HepG2 (cell line): ENCODE measurements around the gene MYPN. TPM values are rescaled to one million over a fixed set of nuclear protein-coding genes. Genes with fewer than 3 reads are reported as not detected.

ENCODE experiments used
- ATAC-seq: fragments of 200-7000 bp; cut with Tn5 transposase; 3 replicates; pipeline ENCODE4 v1.9.1; 2020; ENCODE audit warnings: mild to moderate bottlenecking, moderate library complexity
- BruUV-seq: library from RNA; stranded (reverse); fragments of 400-500 nt; replicated peaks from 2 replicates; lab custom pipeline; 2021; lab: Mats Ljungman, UMichigan
- CTCF ChIA-PET: fragments of 300-600 bp; formaldehyde crosslinking; extraction: SDS; loops from one replicate; lab custom pipeline; 2021; ENCODE audit warnings: low total read pairs, inconsistent platforms, low intra/inter-chr PET ratio; lab: Yijun Ruan, JAX
- POLR2A ChIA-PET: fragments of 350-600 bp; sonication (Branson Sonifier 250); formaldehyde crosslinking; loops from one replicate; lab custom pipeline; 2020; ENCODE audit warnings: antibody characterized with exemption, inconsistent platforms; lab: Yijun Ruan, JAX
- DNase-seq: peaks from one replicate; pipeline ENCODE4 v3.0.0-alpha.2; 2015; ENCODE audit warnings: low spot score
- FAIRE-seq: peaks from 3 replicates; lab custom pipeline; 2011; peaks lifted over from hg19 to GRCh38; lab: Jason Lieb, UNC
- H2AFZ ChIP-seq: one replicate; pipeline ENCODE4 v1.6.1; 2011; ENCODE audit warnings: low read length, inconsistent platforms
- H3K27ac ChIP-seq: fragments of 300-600 bp; 3 replicates; pipeline ENCODE4 v1.8.0; 2011; ENCODE audit warnings: mixed run types, mild to moderate bottlenecking, mixed read lengths, low read length, inconsistent platforms; ENCODE audit not compliant: insufficient read depth; ENCODE audit errors: extremely low read length
- H3K27me3 ChIP-seq, 2 experiments: fragments of 200-600 bp in 1 of 2; 2 replicates in 1 of 2; 3 replicates in 1 of 2; pipeline versions ENCODE4 v1.6.0 to v1.8.0; 2011; ENCODE audit warnings: low read length in 2 of 2, mild to moderate bottlenecking in 2 of 2, moderate library complexity in 2 of 2, inconsistent platforms in 1 of 2; ENCODE audit not compliant: insufficient read depth in 2 of 2, control insufficient read depth in 1 of 2
- H3K36me3 ChIP-seq, 2 experiments: fragments of 200-600 bp in 1 of 2; replicated peaks in 1 of 2; 2 replicates in 1 of 2; 3 replicates in 1 of 2; pipeline versions ENCODE4 v1.5.1 to v1.8.0; 2011; ENCODE audit warnings: low read length in 2 of 2, inconsistent platforms in 1 of 2; ENCODE audit not compliant: insufficient read depth in 2 of 2, control insufficient read depth in 1 of 2
- H3K4me1 ChIP-seq: 2 replicates; pipeline ENCODE4 v1.5.1; 2012; ENCODE audit warnings: low read length, inconsistent platforms; ENCODE audit not compliant: insufficient read depth
- H3K4me2 ChIP-seq: 2 replicates; pipeline ENCODE4 v1.6.0; 2011; ENCODE audit warnings: low read depth, low read length, inconsistent platforms
- H3K4me3 ChIP-seq, 3 experiments: fragments of 200-600 bp in 1 of 3; sonication (generic), shearing (Covaris generic) in 1 of 3; replicated peaks in 1 of 3; 2 replicates each; pipeline ENCODE4 v1.5.1; 2011 to 2016; ENCODE audit warnings: low read length in 3 of 3, inconsistent platforms in 2 of 3, low read depth in 2 of 3, mild to moderate bottlenecking in 2 of 3, control low read depth in 1 of 3, mixed read lengths in 1 of 3; ENCODE audit not compliant: insufficient read depth in 1 of 3
- H3K79me2 ChIP-seq: one replicate; pipeline ENCODE4 v1.6.1; 2011; ENCODE audit warnings: low read length, inconsistent platforms; ENCODE audit not compliant: insufficient read depth
- H3K9ac ChIP-seq: 2 replicates; pipeline ENCODE4 v1.6.0; 2011; ENCODE audit warnings: mild to moderate bottlenecking, low read depth, low read length, inconsistent platforms; ENCODE audit not compliant: insufficient read depth
- H3K9me3 ChIP-seq: 2 replicates; pipeline ENCODE4 v1.5.1; 2012; ENCODE audit warnings: mild to moderate bottlenecking, low read length
- H4K20me1 ChIP-seq: 2 replicates; pipeline ENCODE4 v1.6.0; 2011; ENCODE audit warnings: inconsistent platforms, mild to moderate bottlenecking, low read length, moderate library complexity; ENCODE audit not compliant: insufficient read depth
- LCORL ChIP-seq, 2 experiments: fragments of 450-650 bp in 1 of 2; sonication (generic) in 1 of 2; formaldehyde crosslinking in 1 of 2; IDR thresholded peaks; 2 replicates each; pipeline versions ENCODE4 v1.5.0 to v1.6.1; 2017 to 2020; ENCODE audit warnings: antibody characterized with exemption in 1 of 2, missing genetic modification reagents in 1 of 2
- NBN ChIP-seq: fragments of 450-650 bp; conservative IDR thresholded peaks from 2 replicates; pipeline ENCODE4 v1.6.1; 2017
- NFIC ChIP-seq: IDR thresholded peaks from 2 replicates; pipeline ENCODE4 v1.6.1; 2012; ENCODE audit warnings: mild to moderate bottlenecking, low read length, inconsistent platforms
- PHB2 ChIP-seq: fragments of 450-650 bp; IDR thresholded peaks from 2 replicates; pipeline ENCODE4 v1.6.1; 2018; ENCODE audit not compliant: partially characterized antibody
- POLR2G ChIP-seq: fragments of 200-400 bp; formaldehyde crosslinking; IDR thresholded peaks from 2 replicates; pipeline ENCODE4 v1.6.1; 2018; ENCODE audit warnings: mild to moderate bottlenecking, low read depth, low read length, moderate library complexity
- SRF ChIP-seq: IDR thresholded peaks from 2 replicates; pipeline ENCODE4 v1.6.1; 2011; ENCODE audit warnings: mild to moderate bottlenecking, low read depth, low read length, moderate library complexity
- ZNF350 ChIP-seq: sonication (generic); formaldehyde crosslinking; IDR thresholded peaks from 2 replicates; pipeline ENCODE4 v1.4.0; 2020; ENCODE audit warnings: mild to moderate bottlenecking, low read depth, missing genetic modification reagents, borderline replicate concordance
- ZNF563 ChIP-seq: sonication (generic); formaldehyde crosslinking; IDR thresholded peaks from 2 replicates; pipeline ENCODE4 v1.8.0; 2022; ENCODE audit warnings: mild to moderate bottlenecking, moderate library complexity, missing genetic modification reagents
- ZNF768 ChIP-seq: sonication (generic); formaldehyde crosslinking; IDR thresholded peaks from 2 replicates; pipeline ENCODE4 v1.4.0; 2020; ENCODE audit warnings: missing genetic modification reagents
- ZNF780A ChIP-seq: sonication (generic); formaldehyde crosslinking; IDR thresholded peaks from 2 replicates; pipeline ENCODE4 v1.8.0; 2022; ENCODE audit warnings: mild to moderate bottlenecking, missing genetic modification reagents, moderate library complexity
- ZNF839 ChIP-seq: sonication (generic); formaldehyde crosslinking; IDR thresholded peaks from 2 replicates; pipeline ENCODE4 v1.4.0; 2020; ENCODE audit warnings: missing genetic modification reagents, mild to moderate bottlenecking, borderline replicate concordance
- WGBS: methylation state at CpG from one replicate; pipeline ENCODE4 v1.1.6; 2017; ENCODE audit warnings: low lambda C conversion rate; 5-methylcytosine and 5-hydroxymethylcytosine counted together
- in situ Hi-C: cut with HindIII; loops from 2 replicates; pipeline ENCODE4 v1.10.0; 2017; ENCODE audit warnings: low pct_unique_long_range_greater_than_20kb; ENCODE audit not compliant: extremely low pct_ligation_motif_present
- intact Hi-C: fragments of 100-400 bp; cut with micrococcal nuclease; formaldehyde crosslinking; loops from one replicate; pipeline ENCODE4 v1.10.0; 2022; ENCODE audit not compliant: unreplicated experiment
- polyA plus RNA-seq, 8 experiments: library from polyadenylated mRNA; depleted of rRNA in 3 of 8; stranded (reverse) in 7 of 8; unstranded in 1 of 8; fragments of >200 nt; fragmentation: Illumina TruSeq in 4 of 8; extraction: Trizol in 4 of 8; gene quantifications; 2 replicates each; pipeline versions ENCODE4 v1.2.1 to v1.2.3, GENCODE V29; 2011 to 2016; ENCODE audit warnings: low read depth in 4 of 8, missing spikeins in 1 of 8, mixed read lengths in 1 of 8; ENCODE audit not compliant: insufficient read depth in 1 of 8
- total RNA-seq, 5 experiments: library from RNA; depleted of rRNA; stranded (reverse); fragments of >200 nt; fragmentation: Illumina TruSeq; extraction: Trizol; gene quantifications; 2 replicates each; pipeline ENCODE4 v1.2.3, GENCODE V29; 2016; ENCODE audit warnings: low read depth in 1 of 5

MYPN gene
- total and polyA plus RNA-seq, 2 of the 13 experiments (the other 11 are each of a cell fraction or from before 2014, with no cell fraction given): not detected

GRCh38 chr10:68067029-68067428 lies 42.3 kb upstream of the MYPN start:
- TF ChIP-seq ZNF768 (CRISPR knock-in tag): no peak
- no peak for TF ChIP-seq PHB2
- TF ChIP-seq ZNF563 (CRISPR knock-in tag): no peak
- no peak for TF ChIP-seq ZNF350 (CRISPR knock-in tag)
- TF ChIP-seq ZNF839: no peak
- TF ChIP-seq NFIC: no peak
- TF ChIP-seq NBN: no peak
- TF ChIP-seq, all 625 proteins: peak for 0
- H4K20me1 ChIP-seq: no peaks in the 10 kb centered on the region
- no peak overlapping the region for H3K4me2 ChIP-seq
- no peak for ATAC-seq
- no peak overlapping the region for H3K27ac ChIP-seq
- in situ Hi-C loops (no loop called here), intact Hi-C loops (no loop called here)
- no TSS peak for BruUV-seq
- peaks cover 14% of the 10 kb centered on the region for H3K4me1 ChIP-seq
- WGBS: 98% methylated on average over 4 of the region's 4 CpGs
- H3K9me3 ChIP-seq: no peaks in the 10 kb centered on the region
- H3K4me3 ChIP-seq: no peak overlapping the region
- peaks cover 1 to 13% of the 10 kb centered on the region in 2 experiments; a peak in 1 of 5 replicates for H3K36me3 ChIP-seq
- no peak overlapping the region for H3K9ac ChIP-seq
- no peak for DNase-seq
- H2AFZ ChIP-seq: no peak overlapping the region
- ChIA-PET CTCF (no interaction called here), POLR2A (no interaction called here)
- FAIRE-seq: no peak
- H3K79me2 ChIP-seq: peaks cover 21% of the 10 kb centered on the region
- no peaks in the 10 kb centered on the region for H3K27me3 ChIP-seq

GRCh38 chr10:68067508-68067907 lies 41.8 kb upstream of the MYPN start:
- in situ Hi-C loops (no loop called here), intact Hi-C loops (no loop called here)
- no peaks in the 10 kb centered on the region for H3K27me3 ChIP-seq
- BruUV-seq: no TSS peak
- no peak overlapping the region for H3K4me2 ChIP-seq
- peaks cover 1 to 13% of the 10 kb centered on the region in 2 experiments; a peak in 1 of 5 replicates for H3K36me3 ChIP-seq
- no peaks in the 10 kb centered on the region for H3K9me3 ChIP-seq
- FAIRE-seq: no peak
- no peak overlapping the region for H3K27ac ChIP-seq
- no peak for TF ChIP-seq ZNF780A
- TF ChIP-seq SRF: no peak
- TF ChIP-seq POLR2G: no peak
- no peak for TF ChIP-seq LCORL (IDR thresholded peaks at IDR 0.05)
- no peak for TF ChIP-seq LCORL (CRISPR knock-in tag; IDR thresholded peaks at IDR 0.05)
- CTCF ChIA-PET: no interaction called here
- H4K20me1 ChIP-seq: no peaks in the 10 kb centered on the region
- ATAC-seq: no peak
- no peak for DNase-seq
- no peak overlapping the region for H2AFZ ChIP-seq
- WGBS: 79% methylated on average over 3 of the region's 3 CpGs
- peaks cover 26% of the 10 kb centered on the region for H3K79me2 ChIP-seq
- H3K4me3 ChIP-seq: no peak overlapping the region
- H3K9ac ChIP-seq: no peak overlapping the region
- peaks cover 19% of the 10 kb centered on the region for H3K4me1 ChIP-seq
- POLR2A ChIA-PET: no interaction called here
